Kidney epithelial cell (primary cell): Measurements from ENCODE around the gene PHC1. TPM values are rescaled to one million over a fixed set of nuclear protein-coding genes. Genes with fewer than 3 reads are reported as not detected.

Source experiments
- DNase-seq: peaks from one replicate; pipeline ENCODE4 v3.0.0-alpha.2; 2010; ENCODE audit warnings: low read depth
- H3K27me3 ChIP-seq: 2 replicates; pipeline ENCODE4 v1.6.0; 2011; ENCODE audit warnings: low read length; ENCODE audit not compliant: control insufficient read depth, insufficient read depth
- H3K36me3 ChIP-seq: 2 replicates; pipeline ENCODE4 v1.5.1; 2011; ENCODE audit warnings: low read length; ENCODE audit not compliant: control insufficient read depth, insufficient read depth
- H3K4me3 ChIP-seq: 2 replicates; pipeline ENCODE4 v1.5.1; 2011; ENCODE audit warnings: low read depth, mild to moderate bottlenecking, control low read depth, low read length
- total RNA-seq: library from RNA; depleted of rRNA; stranded (reverse); fragments of >200 nt; gene quantifications from 2 replicates; pipeline ENCODE4 v1.2.3, GENCODE V29; 2015
- TF ChIP-seq, protein P1 (sequence below): IDR thresholded peaks from 2 replicates; pipeline ENCODE4 v1.5.1; 2011; ENCODE audit warnings: mild to moderate bottlenecking, moderate library complexity, low read length, control low read depth, inconsistent platforms; ENCODE audit not compliant: insufficient read depth, poor library complexity, severe bottlenecking

The PHC1 gene
- total RNA-seq, 1 donor from 2014 or later = 67.8 TPM

DNA sequence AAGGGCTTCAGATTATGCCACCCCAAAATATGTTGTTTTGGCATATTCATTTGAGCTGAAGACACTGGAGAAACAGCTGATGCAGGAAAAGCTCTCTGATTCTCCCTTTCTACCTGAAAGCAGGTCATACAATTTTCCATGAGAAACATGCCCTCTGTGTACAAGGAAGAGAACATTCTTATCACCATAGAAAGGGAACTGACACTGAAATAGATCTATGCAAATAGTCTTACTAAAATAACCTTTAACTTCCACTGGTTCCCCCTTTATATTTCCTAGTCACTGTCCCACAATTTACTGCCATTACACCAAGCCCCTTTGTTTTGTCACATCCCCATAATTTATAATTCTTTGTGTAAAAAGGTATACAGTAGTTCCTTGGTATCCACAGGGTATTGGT is 9.6 kb upstream of the PHC1 start:
- Histone ChIP-seq H3K4me3 (no peak overlapping the region), H3K36me3 (no peaks in the 10 kb centered on the region), H3K27me3 (no peaks in the 10 kb centered on the region)
- TF ChIP-seq, protein P1, sequence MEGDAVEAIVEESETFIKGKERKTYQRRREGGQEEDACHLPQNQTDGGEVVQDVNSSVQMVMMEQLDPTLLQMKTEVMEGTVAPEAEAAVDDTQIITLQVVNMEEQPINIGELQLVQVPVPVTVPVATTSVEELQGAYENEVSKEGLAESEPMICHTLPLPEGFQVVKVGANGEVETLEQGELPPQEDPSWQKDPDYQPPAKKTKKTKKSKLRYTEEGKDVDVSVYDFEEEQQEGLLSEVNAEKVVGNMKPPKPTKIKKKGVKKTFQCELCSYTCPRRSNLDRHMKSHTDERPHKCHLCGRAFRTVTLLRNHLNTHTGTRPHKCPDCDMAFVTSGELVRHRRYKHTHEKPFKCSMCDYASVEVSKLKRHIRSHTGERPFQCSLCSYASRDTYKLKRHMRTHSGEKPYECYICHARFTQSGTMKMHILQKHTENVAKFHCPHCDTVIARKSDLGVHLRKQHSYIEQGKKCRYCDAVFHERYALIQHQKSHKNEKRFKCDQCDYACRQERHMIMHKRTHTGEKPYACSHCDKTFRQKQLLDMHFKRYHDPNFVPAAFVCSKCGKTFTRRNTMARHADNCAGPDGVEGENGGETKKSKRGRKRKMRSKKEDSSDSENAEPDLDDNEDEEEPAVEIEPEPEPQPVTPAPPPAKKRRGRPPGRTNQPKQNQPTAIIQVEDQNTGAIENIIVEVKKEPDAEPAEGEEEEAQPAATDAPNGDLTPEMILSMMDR = no peak
- no peak for DNase-seq

DNA sequence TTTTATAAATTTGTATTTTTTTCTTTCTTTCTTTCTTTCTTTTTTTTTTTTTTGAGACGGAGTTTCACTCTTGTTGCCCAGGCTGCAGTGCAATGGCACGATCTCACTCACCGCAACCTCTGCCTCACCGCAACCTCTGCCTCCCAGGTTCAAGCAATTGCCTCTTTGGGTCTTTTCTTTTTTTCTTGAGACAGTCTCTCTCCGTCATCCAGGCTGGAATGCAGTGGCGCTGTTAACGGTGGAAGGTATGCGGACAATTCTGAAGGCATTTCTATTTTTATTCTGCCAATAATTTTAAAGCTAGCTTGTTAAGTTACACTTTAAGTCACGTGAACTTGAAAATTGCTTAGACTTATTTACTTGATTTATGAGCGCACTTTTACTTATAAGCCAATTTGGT is 8.8 kb upstream of the PHC1 start:
- DNase-seq = no peak
- Histone ChIP-seq H3K36me3 (no peaks in the 10 kb centered on the region), H3K27me3 (no peaks in the 10 kb centered on the region), H3K4me3 (no peak overlapping the region)
- TF ChIP-seq, protein P1 = no peak

GRCh38 chr12:8906266-8907180 is 7.8 kb upstream of the PHC1 start:
- H3K36me3 ChIP-seq = no peaks in the 10 kb centered on the region
- TF ChIP-seq, protein P1 = no peak
- no peak for DNase-seq

DNA sequence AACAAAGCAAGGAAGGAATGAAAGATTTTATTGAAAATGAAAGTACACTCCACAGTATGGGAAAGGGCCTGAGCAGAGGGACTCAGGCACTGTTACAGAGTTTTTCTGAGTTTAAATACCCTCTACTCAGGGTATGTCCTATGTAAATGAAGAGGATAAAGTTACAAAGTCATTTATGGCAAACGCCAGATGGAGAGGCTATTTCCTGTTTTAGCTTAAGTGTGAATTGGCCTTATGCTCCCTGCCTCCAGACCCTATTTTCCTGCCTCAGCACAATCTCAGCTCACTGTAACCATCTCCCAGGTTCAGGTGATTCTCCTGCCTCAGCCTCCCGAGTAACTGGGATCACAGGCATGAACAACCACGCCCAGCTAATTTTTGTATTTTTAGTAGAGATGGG is 6.8 kb upstream of the PHC1 start:
- H3K4me3 ChIP-seq = no peak overlapping the region
- no peaks in the 10 kb centered on the region for H3K27me3 ChIP-seq
- no peaks in the 10 kb centered on the region for H3K36me3 ChIP-seq
- no peak for DNase-seq
- TF ChIP-seq, protein P1 = no peak

More at GRCh38 chr12:8906266-8907180, 7.8 kb upstream of the PHC1 start:
- H3K27me3 ChIP-seq = no peaks in the 10 kb centered on the region
- H3K4me3 ChIP-seq = no peak overlapping the region

GRCh38 chr12:8909752-8910151 is 4.6 kb upstream of the PHC1 start:
- TF ChIP-seq, protein P1 = no peak
- H3K4me3 ChIP-seq = no peak overlapping the region
- no peaks in the 10 kb centered on the region for H3K27me3 ChIP-seq
- DNase-seq = no peak
- no peaks in the 10 kb centered on the region for H3K36me3 ChIP-seq
